ENCODE results near the gene TEK. TPM values are rescaled to one million over a fixed set of nuclear protein-coding genes. Genes with fewer than 3 reads are reported as not detected.

TEK gene
- total and polyA plus RNA-seq, 4 experiments from 2014 or later, result not detected

GRCh38 chr9:27157736-27158135 lies 48.7 kb downstream of the TEK start:
- Histone ChIP-seq H3K36me3 (ENCODE audit: insufficient read depth, low read length) (no peaks in the 10 kb centered on the region), H3K4me1 (ENCODE audit: insufficient read depth, low read length) (no peaks in the 10 kb centered on the region), H3K27me3 (ENCODE audit: insufficient read depth, low read length) (no peaks in the 10 kb centered on the region), H3K9me3 (ENCODE audit: control insufficient read depth in 1 of 2, low read length in 2 of 2) (no peaks in the 10 kb centered on the region), H3K27ac (ENCODE audit: low read depth, low read length) (no peak overlapping the region), H3K4me3 (ENCODE audit: low read length in 2 of 2) (no peak overlapping the region)
- Mint-ChIP-seq H3K4me3 (no peak overlapping the region), H3K4me1 (no peaks in the 10 kb centered on the region), H3K36me3 (no peaks in the 10 kb centered on the region), H3K27ac (no peak overlapping the region), H3K9me3 (no peaks in the 10 kb centered on the region), H3K27me3 (no peaks in the 10 kb centered on the region)
- DNase-seq, result no peak
- intact Hi-C loops (cut with micrococcal nuclease), result no loop called here
- CTCF ChIA-PET (ENCODE audit: partially characterized antibody), result no interaction called here
- POLR2A ChIA-PET (ENCODE audit: partially characterized antibody), result no interaction called here

DNA sequence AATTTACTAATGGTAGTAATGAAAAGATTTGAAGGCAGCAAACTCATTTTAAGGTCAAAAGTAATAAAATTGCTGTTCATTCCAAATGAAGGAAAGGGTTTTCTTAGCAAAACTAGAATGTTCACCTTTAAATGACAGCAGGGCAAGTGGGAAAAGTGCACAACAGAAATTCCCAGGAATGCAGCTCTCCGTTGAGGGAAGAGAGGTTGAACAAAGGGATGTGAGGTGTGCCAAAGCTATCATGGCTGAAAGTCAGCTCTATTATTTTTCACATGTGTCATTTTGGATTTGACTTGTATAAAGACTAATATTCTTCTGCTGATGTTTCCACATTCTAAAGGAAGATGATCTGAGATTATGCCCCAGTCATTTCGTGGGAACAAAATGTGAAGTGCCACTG lies 51.6 kb downstream of the TEK start:
- Histone ChIP-seq H3K4me1 (ENCODE audit: insufficient read depth, low read length) (no peaks in the 10 kb centered on the region), H3K36me3 (ENCODE audit: insufficient read depth, low read length) (no peaks in the 10 kb centered on the region), H3K4me3 (ENCODE audit: low read length in 2 of 2) (no peak overlapping the region), H3K27ac (ENCODE audit: low read depth, low read length) (no peak overlapping the region), H3K9me3 (ENCODE audit: control insufficient read depth in 1 of 2, low read length in 2 of 2) (no peaks in the 10 kb centered on the region), H3K27me3 (ENCODE audit: insufficient read depth, low read length) (no peaks in the 10 kb centered on the region)
- H3K9me3 Mint-ChIP-seq, result no peaks in the 10 kb centered on the region
- no peaks in the 10 kb centered on the region for H3K36me3 Mint-ChIP-seq
- H3K4me1 Mint-ChIP-seq, result no peaks in the 10 kb centered on the region
- H3K4me3 Mint-ChIP-seq, result no peak overlapping the region
- DNase-seq, result no peak
- peaks cover 0 to 7% of the 10 kb centered on the region in 2 donors for H3K27me3 Mint-ChIP-seq
- CTCF ChIA-PET (ENCODE audit: partially characterized antibody), result no interaction called here
- POLR2A ChIA-PET (ENCODE audit: partially characterized antibody), result no interaction called here
- no peak overlapping the region for H3K27ac Mint-ChIP-seq
- intact Hi-C loops (cut with micrococcal nuclease), result no loop called here

- Histone ChIP-seq H3K4me3 (ENCODE audit: low read length in 2 of 2) (no peak overlapping the region), H3K27me3 (ENCODE audit: insufficient read depth, low read length) (no peaks in the 10 kb centered on the region), H3K9me3 (ENCODE audit: control insufficient read depth in 1 of 2, low read length in 2 of 2) (no peaks in the 10 kb centered on the region), H3K36me3 (ENCODE audit: insufficient read depth, low read length) (no peaks in the 10 kb centered on the region), H3K27ac (ENCODE audit: low read depth, low read length) (no peak overlapping the region), H3K4me1 (ENCODE audit: insufficient read depth, low read length) (no peaks in the 10 kb centered on the region)
- Mint-ChIP-seq H3K36me3 (no peaks in the 10 kb centered on the region), H3K4me1 (no peaks in the 10 kb centered on the region), H3K4me3 (no peak overlapping the region), H3K27me3 (peaks cover 0 to 8% of the 10 kb centered on the region in 2 donors), H3K9me3 (no peaks in the 10 kb centered on the region), H3K27ac (no peak overlapping the region)
- ChIA-PET CTCF (ENCODE audit: partially characterized antibody) (no interaction called here), POLR2A (ENCODE audit: partially characterized antibody) (no interaction called here)
- intact Hi-C loops (cut with micrococcal nuclease), result no loop called here
- DNase-seq, result no peak
These were observed 53.0 kb downstream of the TEK start for GRCh38 chr9:27162045-27162444.

DNA sequence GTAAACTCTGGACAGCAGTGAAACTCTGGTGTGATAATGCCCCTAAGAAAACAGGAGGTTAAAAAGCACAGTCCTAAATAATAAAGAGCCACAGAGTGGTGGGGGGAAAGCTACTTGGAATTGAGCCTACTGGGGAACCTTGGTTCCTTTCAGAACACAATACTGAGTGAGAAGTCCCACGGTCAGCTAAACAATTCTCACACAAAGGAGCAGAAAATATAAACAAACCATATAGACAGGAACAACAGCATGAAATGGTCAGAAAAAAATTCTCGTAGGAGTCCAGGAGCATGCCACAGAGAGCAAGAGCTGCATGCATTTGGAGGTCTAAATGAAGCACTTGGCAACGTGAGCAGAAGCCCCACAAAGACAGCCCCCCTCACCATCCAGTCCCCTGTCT lies 56.0 kb downstream of the TEK start:
- H3K4me1 ChIP-seq (ENCODE audit: insufficient read depth, low read length), result no peaks in the 10 kb centered on the region
- H3K4me3 Mint-ChIP-seq, result no peak overlapping the region
- H3K4me3 ChIP-seq (ENCODE audit: low read length in 2 of 2), result no peak overlapping the region
- H3K27me3 Mint-ChIP-seq, result peaks cover 0 to 8% of the 10 kb centered on the region in 2 donors
- DNase-seq, result no peak
- intact Hi-C loops (cut with micrococcal nuclease), result no loop called here
- H3K36me3 ChIP-seq (ENCODE audit: insufficient read depth, low read length), result no peaks in the 10 kb centered on the region
- H3K36me3 Mint-ChIP-seq, result no peaks in the 10 kb centered on the region
- POLR2A ChIA-PET (ENCODE audit: partially characterized antibody), result no interaction called here
- no peaks in the 10 kb centered on the region for H3K27me3 ChIP-seq (ENCODE audit: insufficient read depth, low read length)
- no peak overlapping the region for H3K27ac ChIP-seq (ENCODE audit: low read depth, low read length)
- no peaks in the 10 kb centered on the region for H3K9me3 ChIP-seq (ENCODE audit: control insufficient read depth in 1 of 2, low read length in 2 of 2)
- CTCF ChIA-PET (ENCODE audit: partially characterized antibody), result no interaction called here
- no peak overlapping the region for H3K27ac Mint-ChIP-seq
- H3K9me3 Mint-ChIP-seq, result peaks cover 0 to 8% (median under 1%) of the 10 kb centered on the region in 8 donors
- H3K4me1 Mint-ChIP-seq, result no peaks in the 10 kb centered on the region

- POLR2A ChIA-PET (ENCODE audit: partially characterized antibody), result no interaction called here
These were observed 56.6 kb downstream of the TEK start for GRCh38 chr9:27165670-27166069.

DNA sequence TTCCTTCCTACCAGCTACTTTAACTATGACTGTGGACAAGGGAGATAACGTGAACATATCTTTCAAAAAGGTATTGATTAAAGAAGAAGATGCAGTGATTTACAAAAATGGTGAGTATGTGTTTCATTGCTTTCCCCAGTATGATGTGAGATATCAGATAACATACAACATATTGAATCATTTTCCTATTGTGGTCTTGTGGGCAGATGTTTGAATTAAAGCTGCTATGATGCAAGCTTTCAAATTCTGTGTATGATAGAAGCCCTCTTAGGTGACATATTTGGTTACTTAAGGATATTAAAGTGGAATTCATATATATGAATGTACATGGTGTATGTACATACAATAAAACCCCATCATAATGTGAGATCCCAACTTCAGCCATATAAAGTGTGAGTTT lies 59.5 kb downstream of the TEK start:
- H3K4me3 ChIP-seq (ENCODE audit: low read length in 2 of 2), result no peak overlapping the region
- POLR2A ChIA-PET (ENCODE audit: partially characterized antibody), result no interaction called here
- no peaks in the 10 kb centered on the region for H3K9me3 ChIP-seq (ENCODE audit: control insufficient read depth in 1 of 2, low read length in 2 of 2)
- H3K36me3 ChIP-seq (ENCODE audit: insufficient read depth, low read length), result no peaks in the 10 kb centered on the region
- H3K27me3 ChIP-seq (ENCODE audit: insufficient read depth, low read length), result no peaks in the 10 kb centered on the region
- intact Hi-C loops (cut with micrococcal nuclease), result no loop called here
- Mint-ChIP-seq H3K27me3 (peaks cover 0 to 4% of the 10 kb centered on the region in 2 donors), H3K36me3 (no peaks in the 10 kb centered on the region), H3K4me3 (no peak overlapping the region), H3K9me3 (peaks cover 0 to 8% (median 2%) of the 10 kb centered on the region in 8 donors), H3K4me1 (no peaks in the 10 kb centered on the region), H3K27ac (no peak overlapping the region)
- no peak for DNase-seq
- CTCF ChIA-PET (ENCODE audit: partially characterized antibody), result no interaction called here
- H3K4me1 ChIP-seq (ENCODE audit: insufficient read depth, low read length), result no peaks in the 10 kb centered on the region
- no peak overlapping the region for H3K27ac ChIP-seq (ENCODE audit: low read depth, low read length)

More at GRCh38 chr9:27165670-27166069, 56.6 kb downstream of the TEK start:
- no peak for DNase-seq
- CTCF ChIA-PET (ENCODE audit: partially characterized antibody), result no interaction called here
- H3K4me1 Mint-ChIP-seq, result no peaks in the 10 kb centered on the region
- intact Hi-C loops (cut with micrococcal nuclease), result no loop called here
- Histone ChIP-seq H3K4me1 (ENCODE audit: insufficient read depth, low read length) (no peaks in the 10 kb centered on the region), H3K9me3 (ENCODE audit: control insufficient read depth in 1 of 2, low read length in 2 of 2) (no peaks in the 10 kb centered on the region), H3K27ac (ENCODE audit: low read depth, low read length) (no peak overlapping the region), H3K36me3 (ENCODE audit: insufficient read depth, low read length) (no peaks in the 10 kb centered on the region), H3K4me3 (ENCODE audit: low read length in 2 of 2) (no peak overlapping the region), H3K27me3 (ENCODE audit: insufficient read depth, low read length) (no peaks in the 10 kb centered on the region)
- H3K27me3 Mint-ChIP-seq, result peaks cover 0 to 8% of the 10 kb centered on the region in 2 donors
- no peaks in the 10 kb centered on the region for H3K36me3 Mint-ChIP-seq
- H3K4me3 Mint-ChIP-seq, result no peak overlapping the region
- H3K9me3 Mint-ChIP-seq, result peaks cover 0 to 8% (median 2%) of the 10 kb centered on the region in 8 donors
- no peak overlapping the region for H3K27ac Mint-ChIP-seq

DNA sequence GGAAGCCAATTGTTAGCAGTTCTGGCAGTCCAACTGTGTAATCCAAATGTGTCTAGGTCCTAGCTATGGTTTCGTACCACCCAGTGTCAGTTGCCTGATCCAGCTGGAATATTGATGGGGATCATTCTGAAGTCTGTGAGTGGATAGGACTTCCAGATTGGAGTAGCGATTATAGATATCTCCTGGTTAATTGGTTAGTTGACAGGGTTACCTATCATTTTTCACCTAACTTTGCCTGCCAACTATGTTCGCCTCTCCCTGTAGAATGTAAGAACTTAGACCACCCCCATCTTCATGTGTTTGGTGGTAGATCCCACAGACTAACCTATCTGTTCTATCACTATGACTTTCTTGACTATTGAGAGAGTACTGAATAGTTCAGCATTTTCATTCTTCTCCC lies 59.9 kb downstream of the TEK start:
- H3K4me1 Mint-ChIP-seq, result no peaks in the 10 kb centered on the region
- no peak overlapping the region for H3K4me3 Mint-ChIP-seq
- Histone ChIP-seq H3K27me3 (ENCODE audit: insufficient read depth, low read length) (no peaks in the 10 kb centered on the region), H3K36me3 (ENCODE audit: insufficient read depth, low read length) (no peaks in the 10 kb centered on the region), H3K27ac (ENCODE audit: low read depth, low read length) (no peak overlapping the region), H3K9me3 (ENCODE audit: control insufficient read depth in 1 of 2, low read length in 2 of 2) (no peaks in the 10 kb centered on the region), H3K4me3 (ENCODE audit: low read length in 2 of 2) (no peak overlapping the region), H3K4me1 (ENCODE audit: insufficient read depth, low read length) (no peaks in the 10 kb centered on the region)
- H3K27me3 Mint-ChIP-seq, result peaks cover 0 to 4% of the 10 kb centered on the region in 2 donors
- H3K27ac Mint-ChIP-seq, result no peak overlapping the region
- peaks cover 0 to 8% (median 2%) of the 10 kb centered on the region in 8 donors for H3K9me3 Mint-ChIP-seq
- ChIA-PET CTCF (ENCODE audit: partially characterized antibody) (no interaction called here), POLR2A (ENCODE audit: partially characterized antibody) (no interaction called here)
- no peaks in the 10 kb centered on the region for H3K36me3 Mint-ChIP-seq
- intact Hi-C loops (cut with micrococcal nuclease), result no loop called here
- no peak for DNase-seq

- Mint-ChIP-seq H3K36me3 (no peaks in the 10 kb centered on the region), H3K27me3 (peaks cover 0 to 2% of the 10 kb centered on the region in 2 donors), H3K9me3 (peaks cover 0 to 12% (median 4%) of the 10 kb centered on the region in 8 donors), H3K4me3 (no peak overlapping the region), H3K4me1 (no peaks in the 10 kb centered on the region), H3K27ac (no peak overlapping the region)
- Histone ChIP-seq H3K36me3 (ENCODE audit: insufficient read depth, low read length) (no peaks in the 10 kb centered on the region), H3K4me3 (ENCODE audit: low read length in 2 of 2) (no peak overlapping the region), H3K27ac (ENCODE audit: low read depth, low read length) (no peak overlapping the region), H3K9me3 (ENCODE audit: control insufficient read depth in 1 of 2, low read length in 2 of 2) (no peaks in the 10 kb centered on the region), H3K27me3 (ENCODE audit: insufficient read depth, low read length) (no peaks in the 10 kb centered on the region), H3K4me1 (ENCODE audit: insufficient read depth, low read length) (no peaks in the 10 kb centered on the region)
- intact Hi-C loops (cut with micrococcal nuclease), result no loop called here
- ChIA-PET POLR2A (ENCODE audit: partially characterized antibody) (no interaction called here), CTCF (ENCODE audit: partially characterized antibody) (no interaction called here)
- DNase-seq, result no peak
These were observed 67.9 kb downstream of the TEK start for GRCh38 chr9:27176971-27177370.
